ENCODE data around the gene TMCC2.

GRCh38 chr1:205240118-205240517, 12.4 kb downstream of the TMCC2 start:
- no peak for TF ChIP-seq POLR2A (IDR thresholded peaks at IDR 0.05; ENCODE audit: low read length)
- no peak for TF ChIP-seq GATA1 (IDR thresholded peaks at IDR 0.05; ENCODE audit: low read depth, low read length)
